Measurements from ENCODE around the gene CLTA. TPM values are rescaled to one million over a fixed set of nuclear protein-coding genes. Genes with fewer than 3 reads are reported as not detected.

The CLTA gene
- total RNA-seq, 2 experiments from 2014 or later, result 165 to 166 TPM

GRCh38 chr9:36191290-36191645, 547 bp downstream of the CLTA start:
- H3K36me3 Mint-ChIP-seq, result peaks cover 34% of the 10 kb centered on the region
- H3K27ac Mint-ChIP-seq, result peak overlapping the region; percentile 86
- peak; percentile 35 for DNase-seq
- peaks cover 41% of the 10 kb centered on the region for H3K4me1 Mint-ChIP-seq
- H3K4me3 Mint-ChIP-seq, result peak overlapping the region; percentile 98
- peaks cover 3% of the 10 kb centered on the region for H3K27me3 Mint-ChIP-seq
- no peaks in the 10 kb centered on the region for H3K9me3 Mint-ChIP-seq

- Mint-ChIP-seq H3K4me3 (peak overlapping the region; percentile 98), H3K9me3 (no peaks in the 10 kb centered on the region), H3K4me1 (peaks cover 41% of the 10 kb centered on the region), H3K27me3 (peaks cover 3% of the 10 kb centered on the region), H3K27ac (peak overlapping the region; percentile 86), H3K36me3 (peaks cover 34% of the 10 kb centered on the region)
- DNase-seq, result no peak
Measured at GRCh38 chr9:36191686-36192085, 965 bp downstream of the CLTA start.

- Mint-ChIP-seq H3K36me3 (peaks cover 34% of the 10 kb centered on the region), H3K4me1 (peaks cover 41% of the 10 kb centered on the region), H3K27ac (peak overlapping the region; percentile 86), H3K4me3 (peak overlapping the region; percentile 98), H3K9me3 (no peaks in the 10 kb centered on the region), H3K27me3 (peaks cover 3% of the 10 kb centered on the region)
- DNase-seq, result no peak
Measured at GRCh38 chr9:36192196-36192595, 1.5 kb downstream of the CLTA start.

- H3K36me3 Mint-ChIP-seq, result peaks cover 34% of the 10 kb centered on the region
- H3K4me1 Mint-ChIP-seq, result peaks cover 42% of the 10 kb centered on the region
- DNase-seq, result no peak
- H3K27me3 Mint-ChIP-seq, result peaks cover 3% of the 10 kb centered on the region
- peak overlapping the region; percentile 98 for H3K4me3 Mint-ChIP-seq
- no peak overlapping the region for H3K27ac Mint-ChIP-seq
- no peaks in the 10 kb centered on the region for H3K9me3 Mint-ChIP-seq
Measured at GRCh38 chr9:36193023-36193422, 2.3 kb downstream of the CLTA start.

- no peak overlapping the region for H3K27ac Mint-ChIP-seq
- H3K4me1 Mint-ChIP-seq, result peaks cover 42% of the 10 kb centered on the region
- H3K4me3 Mint-ChIP-seq, result no peak overlapping the region
- peaks cover 35% of the 10 kb centered on the region for H3K36me3 Mint-ChIP-seq
- no peaks in the 10 kb centered on the region for H3K9me3 Mint-ChIP-seq
- no peaks in the 10 kb centered on the region for H3K27me3 Mint-ChIP-seq
- no peak for DNase-seq
Measured at GRCh38 chr9:36194326-36195000, 3.7 kb downstream of the CLTA start.

DNA sequence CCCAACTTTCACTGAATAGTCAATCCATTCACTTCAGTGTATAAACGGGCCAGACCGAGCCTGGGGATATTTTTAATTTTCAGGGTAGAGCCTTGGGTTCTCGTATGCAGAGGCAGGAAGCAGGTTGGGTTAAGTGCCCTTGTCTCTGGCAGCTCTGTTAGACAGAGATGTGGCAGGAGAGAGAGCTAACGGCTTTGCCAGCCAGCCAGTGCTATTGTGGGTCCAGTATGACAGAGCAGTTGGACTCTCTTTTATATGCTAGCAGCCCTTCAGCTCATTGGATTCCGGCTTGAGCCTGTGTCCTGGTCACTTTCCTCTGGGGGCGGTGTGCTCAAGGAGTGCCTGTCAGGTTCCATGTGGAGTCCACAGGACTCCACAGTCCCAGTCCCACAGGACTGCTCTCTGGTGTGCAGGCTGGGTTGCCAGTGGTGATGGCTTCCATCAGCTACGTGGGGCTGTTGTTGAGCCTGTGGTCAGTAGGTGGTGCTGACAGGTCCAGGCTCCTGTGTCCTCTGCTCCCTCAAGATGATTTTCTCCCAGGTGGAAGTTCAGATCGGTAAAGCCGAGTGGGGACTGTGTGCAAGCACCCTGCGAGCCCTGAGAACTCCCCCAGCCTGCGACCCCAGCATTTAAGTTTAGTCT, 14.3 kb downstream of the CLTA start:
- peaks cover 39% of the 10 kb centered on the region for H3K4me1 Mint-ChIP-seq
- H3K4me3 Mint-ChIP-seq, result no peak overlapping the region
- no peak overlapping the region for H3K27ac Mint-ChIP-seq
- no peaks in the 10 kb centered on the region for H3K9me3 Mint-ChIP-seq
- peaks cover 36% of the 10 kb centered on the region for H3K36me3 Mint-ChIP-seq
- no peak for DNase-seq
- H3K27me3 Mint-ChIP-seq, result no peaks in the 10 kb centered on the region

GRCh38 chr9:36207016-36207415, 16.3 kb downstream of the CLTA start:
- Mint-ChIP-seq H3K4me1 (peaks cover 45% of the 10 kb centered on the region), H3K4me3 (no peak overlapping the region)

DNA sequence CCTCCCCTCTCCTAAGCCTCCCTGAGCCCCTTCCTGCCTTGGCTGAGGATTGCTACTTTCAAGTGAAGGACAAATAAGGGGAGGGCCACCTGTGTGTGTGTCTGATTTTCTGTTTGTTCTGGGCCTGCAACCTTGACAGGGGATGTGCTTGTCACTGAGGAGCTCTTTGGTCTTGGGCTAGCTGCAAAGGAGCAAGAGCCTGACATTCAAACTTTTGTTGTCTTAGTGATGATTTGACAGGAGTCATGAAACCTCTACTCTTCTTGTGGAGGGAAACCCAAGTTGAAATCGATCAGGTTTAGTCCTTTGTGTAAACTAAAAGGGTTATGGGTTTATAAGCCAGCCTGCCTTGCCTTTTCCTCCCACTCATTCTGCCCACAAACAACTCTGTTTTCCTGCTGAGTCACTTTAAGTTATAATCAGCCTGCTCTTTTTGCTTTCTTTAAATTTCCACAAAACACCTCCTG, 16.9 kb downstream of the CLTA start:
- Mint-ChIP-seq H3K27ac (peak overlapping the region; percentile 63), H3K4me1 (peaks cover 46% of the 10 kb centered on the region), H3K9me3 (no peaks in the 10 kb centered on the region), H3K4me3 (no peak overlapping the region), H3K27me3 (no peaks in the 10 kb centered on the region), H3K36me3 (peaks cover 38% of the 10 kb centered on the region)
- no peak for DNase-seq

More at GRCh38 chr9:36207016-36207415, 16.3 kb downstream of the CLTA start:
- no peaks in the 10 kb centered on the region for H3K27me3 Mint-ChIP-seq
- peak overlapping the region; percentile 63 for H3K27ac Mint-ChIP-seq
- H3K36me3 Mint-ChIP-seq, result peaks cover 43% of the 10 kb centered on the region
- H3K9me3 Mint-ChIP-seq, result no peaks in the 10 kb centered on the region
- DNase-seq, result no peak

GRCh38 chr9:36208521-36209253, 18.0 kb downstream of the CLTA start:
- no peaks in the 10 kb centered on the region for H3K9me3 Mint-ChIP-seq
- peaks cover 39% of the 10 kb centered on the region for H3K36me3 Mint-ChIP-seq
- H3K27me3 Mint-ChIP-seq, result no peaks in the 10 kb centered on the region
- peaks cover 51% of the 10 kb centered on the region for H3K4me1 Mint-ChIP-seq
- no peak overlapping the region for H3K27ac Mint-ChIP-seq
- DNase-seq, result no peak
- H3K4me3 Mint-ChIP-seq, result no peak overlapping the region

DNA sequence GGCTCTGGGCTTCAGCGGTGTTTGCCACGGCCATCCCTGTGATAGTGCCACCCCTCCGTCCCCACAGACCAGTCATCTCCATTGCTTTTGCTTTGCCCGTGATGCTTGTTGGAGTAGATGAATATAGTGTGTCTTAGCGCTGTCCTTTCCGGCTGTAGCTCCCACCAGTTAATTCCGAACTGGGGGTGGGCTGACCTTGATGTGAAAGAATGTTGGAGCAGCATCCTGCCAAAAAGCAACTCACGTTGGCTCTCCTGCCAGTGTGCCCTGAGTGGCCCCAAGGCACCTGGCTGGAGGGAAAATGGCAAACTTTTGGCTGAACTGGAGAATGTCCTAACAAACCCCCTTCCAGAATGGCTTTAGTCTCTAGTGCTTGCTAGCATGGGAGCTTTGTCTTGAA, 20.0 kb downstream of the CLTA start:
- no peaks in the 10 kb centered on the region for H3K27me3 Mint-ChIP-seq
- H3K9me3 Mint-ChIP-seq, result no peaks in the 10 kb centered on the region
- peaks cover 27% of the 10 kb centered on the region for H3K36me3 Mint-ChIP-seq
- H3K4me3 Mint-ChIP-seq, result no peak overlapping the region
- peaks cover 51% of the 10 kb centered on the region for H3K4me1 Mint-ChIP-seq
- DNase-seq, result no peak
- H3K27ac Mint-ChIP-seq, result no peak overlapping the region

- H3K9me3 Mint-ChIP-seq, result no peaks in the 10 kb centered on the region
- H3K4me1 Mint-ChIP-seq, result peaks cover 46% of the 10 kb centered on the region
- no peak for DNase-seq
- no peaks in the 10 kb centered on the region for H3K27me3 Mint-ChIP-seq
- H3K27ac Mint-ChIP-seq, result peak overlapping the region; percentile 23
- peaks cover 25% of the 10 kb centered on the region for H3K36me3 Mint-ChIP-seq
- H3K4me3 Mint-ChIP-seq, result no peak overlapping the region
Measured at GRCh38 chr9:36211510-36211909, 20.8 kb downstream of the CLTA start.

GRCh38 chr9:36213387-36213786, 22.7 kb downstream of the CLTA start:
- H3K4me1 Mint-ChIP-seq, result peaks cover 40% of the 10 kb centered on the region
- no peaks in the 10 kb centered on the region for H3K9me3 Mint-ChIP-seq
- no peak overlapping the region for H3K4me3 Mint-ChIP-seq
- peaks cover 28% of the 10 kb centered on the region for H3K36me3 Mint-ChIP-seq
- H3K27me3 Mint-ChIP-seq, result no peaks in the 10 kb centered on the region
- no peak overlapping the region for H3K27ac Mint-ChIP-seq
- no peak for DNase-seq

DNA sequence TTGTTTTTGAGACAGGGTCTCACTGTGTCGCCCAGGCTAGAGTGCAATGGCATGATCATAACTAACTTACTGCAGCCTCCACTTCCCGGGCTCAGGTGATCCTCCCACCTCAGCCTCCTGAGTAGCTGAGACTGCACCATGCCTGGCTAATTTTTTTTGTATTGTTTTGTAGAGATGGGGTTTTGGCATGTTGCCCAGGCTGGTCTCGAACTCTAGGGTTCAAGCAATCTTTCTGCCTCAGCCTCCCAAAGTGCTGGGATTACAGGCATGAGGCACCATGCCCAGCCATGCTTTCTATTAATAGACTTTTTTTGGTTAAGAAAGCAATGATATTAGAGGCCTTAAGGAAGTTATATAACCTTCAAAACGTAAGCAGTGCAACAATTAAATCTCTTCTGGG, 23.3 kb downstream of the CLTA start:
- DNase-seq, result no peak
- no peak overlapping the region for H3K27ac Mint-ChIP-seq
- no peaks in the 10 kb centered on the region for H3K9me3 Mint-ChIP-seq
- peaks cover 28% of the 10 kb centered on the region for H3K36me3 Mint-ChIP-seq
- no peak overlapping the region for H3K4me3 Mint-ChIP-seq
- no peaks in the 10 kb centered on the region for H3K27me3 Mint-ChIP-seq
- peaks cover 43% of the 10 kb centered on the region for H3K4me1 Mint-ChIP-seq

DNA sequence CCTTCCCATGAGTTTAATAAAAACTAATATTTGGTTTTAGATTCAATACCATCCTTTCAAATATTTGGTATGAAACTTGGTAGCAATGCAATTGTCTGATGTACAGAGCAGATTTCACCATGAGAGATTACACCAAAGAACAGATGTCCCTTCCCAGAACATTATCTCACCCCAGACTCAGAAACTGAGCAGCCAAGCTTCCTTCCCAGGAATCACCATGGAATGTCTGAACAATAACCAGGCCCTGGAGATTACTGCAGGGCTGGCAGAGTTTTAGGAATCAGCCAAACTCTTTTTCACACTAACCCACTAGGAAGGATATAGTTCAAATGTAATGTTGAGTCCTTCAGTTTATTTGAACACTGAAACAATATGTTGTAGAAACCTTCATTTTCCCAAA, 23.9 kb downstream of the CLTA start:
- Mint-ChIP-seq H3K9me3 (no peaks in the 10 kb centered on the region), H3K27ac (no peak overlapping the region), H3K4me1 (peaks cover 41% of the 10 kb centered on the region), H3K27me3 (no peaks in the 10 kb centered on the region), H3K4me3 (no peak overlapping the region), H3K36me3 (peaks cover 23% of the 10 kb centered on the region)
- DNase-seq, result no peak

DNA sequence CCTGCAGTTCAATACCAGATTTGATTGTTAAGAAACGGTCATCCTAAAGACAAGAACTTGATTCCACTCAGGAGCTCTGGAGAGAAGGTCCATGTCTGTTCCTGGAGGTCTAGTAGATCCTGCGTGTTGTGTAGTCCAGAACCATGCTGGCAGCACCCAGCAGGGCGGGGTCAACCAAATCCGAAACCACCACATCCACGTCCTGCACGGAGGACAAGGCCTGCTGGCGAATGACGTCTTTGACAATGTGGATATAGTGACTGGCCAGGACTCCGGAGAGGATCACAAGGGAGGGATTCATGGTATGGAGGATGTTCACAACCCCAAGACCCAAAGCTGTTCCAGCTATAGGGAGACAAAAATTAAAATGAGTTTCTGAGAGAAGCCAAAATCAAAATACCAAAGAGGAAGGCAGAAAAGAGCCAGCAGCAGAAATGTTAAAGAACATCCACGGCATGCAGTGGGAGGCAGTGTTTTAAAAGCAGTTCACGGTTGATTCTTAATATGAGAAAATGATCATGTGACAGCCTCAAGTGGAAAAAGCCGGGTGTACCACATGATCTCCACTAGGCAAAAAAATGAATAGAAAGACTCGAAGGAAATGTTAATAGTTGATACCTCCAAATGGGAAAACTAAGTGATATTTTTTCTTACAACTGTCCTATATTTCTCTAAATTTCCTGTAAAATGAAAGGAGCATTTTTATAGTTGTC, 26.7 kb downstream of the CLTA start:
- Mint-ChIP-seq H3K4me1 (peaks cover 31% of the 10 kb centered on the region), H3K9me3 (peaks cover 1% of the 10 kb centered on the region), H3K36me3 (peaks cover 23% of the 10 kb centered on the region), H3K27ac (peak overlapping the region; percentile 79), H3K4me3 (no peak overlapping the region), H3K27me3 (no peaks in the 10 kb centered on the region)
- no peak for DNase-seq
